WTC11 (cell line): ENCODE data around the gene OR11G2. TPM values are rescaled to one million over a fixed set of nuclear protein-coding genes. Genes with fewer than 3 reads are reported as not detected.
A peak's percentile ranks its signal among the peaks of the same experiment; 100 is the strongest.
"Not testable (repeated sequence)": the region's sequence is repeated elsewhere in the genome, so short reads cannot be mapped to it uniquely, and the experiment has no call there.

ENCODE experiments used
- ATAC-seq: fragments of 200-7000 bp; cut with Tn5 transposase; 2 replicates; pipeline ENCODE4 v1.10.0; 2021; ENCODE audit warnings: mild to moderate bottlenecking, moderate library complexity
- CTCF ChIA-PET: fragments of 300-600 bp; sonication (Branson Sonifier 250); formaldehyde crosslinking; loops from one replicate; lab custom pipeline; 2021; ENCODE audit warnings: antibody characterized with exemption; lab: Charles Lee
- POLR2A ChIA-PET: fragments of 350-600 bp; sonication (Branson Sonifier 250); formaldehyde crosslinking; loops from one replicate; lab custom pipeline; 2021; ENCODE audit warnings: antibody characterized with exemption; lab: Charles Lee
- DNase-seq: peaks from one replicate; pipeline ENCODE4 v3.0.0; 2021; ENCODE audit warnings: low spot score
- H3K27ac Mint-ChIP-seq: 2 replicates; pipeline ENCODE4 v1.8.0; 2021; ENCODE audit warnings: mixed read lengths
- H3K27me3 Mint-ChIP-seq: 2 replicates; pipeline ENCODE4 v1.8.0; 2021; ENCODE audit warnings: low read depth, mild to moderate bottlenecking, moderate library complexity, mixed read lengths
- H3K36me3 Mint-ChIP-seq: 2 replicates; pipeline ENCODE4 v1.8.0; 2021; ENCODE audit warnings: mixed read lengths
- H3K4me1 Mint-ChIP-seq: 2 replicates; pipeline ENCODE4 v1.8.0; 2022; ENCODE audit warnings: mixed read lengths
- H3K4me3 Mint-ChIP-seq: 2 replicates; pipeline ENCODE4 v1.8.0; 2021; ENCODE audit warnings: mild to moderate bottlenecking, moderate library complexity, mixed read lengths
- H3K9me3 Mint-ChIP-seq: 2 replicates; pipeline ENCODE4 v1.8.0; 2021; ENCODE audit warnings: mixed read lengths
- ATF6 ChIP-seq: sonication (generic); formaldehyde crosslinking; IDR thresholded peaks from 2 replicates; pipeline ENCODE4 v1.8.1; 2023; ENCODE audit warnings: mild to moderate bottlenecking, missing genetic modification reagents
- CREM ChIP-seq: sonication (generic); formaldehyde crosslinking; IDR thresholded peaks from 2 replicates; pipeline ENCODE4 v1.8.1; 2022; ENCODE audit warnings: mild to moderate bottlenecking, missing genetic modification reagents, moderate library complexity
- ELF4 ChIP-seq: sonication (generic); formaldehyde crosslinking; IDR thresholded peaks from 2 replicates; pipeline ENCODE4 v1.8.1; 2022; ENCODE audit warnings: low read depth, mild to moderate bottlenecking, moderate library complexity, missing genetic modification reagents
- ESRRA ChIP-seq: sonication (generic); formaldehyde crosslinking; IDR thresholded peaks from 2 replicates; pipeline ENCODE4 v1.8.1; 2022; ENCODE audit warnings: mild to moderate bottlenecking, missing genetic modification reagents, borderline replicate concordance
- HMGXB4 ChIP-seq: sonication (generic); formaldehyde crosslinking; IDR thresholded peaks from 2 replicates; pipeline ENCODE4 v1.8.1; 2023; ENCODE audit warnings: mild to moderate bottlenecking, moderate library complexity, missing genetic modification reagents
- IRF2 ChIP-seq: sonication (generic); formaldehyde crosslinking; IDR thresholded peaks from 2 replicates; pipeline ENCODE4 v1.8.0; 2022; ENCODE audit warnings: low read depth, missing genetic modification reagents, borderline replicate concordance
- MYBL2 ChIP-seq: sonication (generic); formaldehyde crosslinking; IDR thresholded peaks from 2 replicates; pipeline ENCODE4 v1.8.1; 2023; ENCODE audit warnings: mild to moderate bottlenecking, moderate library complexity, missing genetic modification reagents
- PRDM15 ChIP-seq: sonication (generic); formaldehyde crosslinking; IDR thresholded peaks from 2 replicates; pipeline ENCODE4 v1.8.0; 2022; ENCODE audit warnings: missing genetic modification reagents
- RORB ChIP-seq: fragments of 250-450 bp; sonication (Bioruptor Pico); IDR thresholded peaks from 2 replicates; pipeline ENCODE4 v1.9.0; 2021; ENCODE audit warnings: mild to moderate bottlenecking
- SOX15 ChIP-seq: fragments of 250-450 bp; sonication (Bioruptor Pico); IDR thresholded peaks from 2 replicates; pipeline ENCODE4 v1.9.0; 2021; ENCODE audit warnings: mild to moderate bottlenecking
- TEAD1 ChIP-seq: sonication (generic); formaldehyde crosslinking; IDR thresholded peaks from 2 replicates; pipeline ENCODE4 v1.8.0; 2022; ENCODE audit warnings: mild to moderate bottlenecking, missing genetic modification reagents
- USF1 ChIP-seq: sonication (generic); formaldehyde crosslinking; IDR thresholded peaks from 2 replicates; pipeline ENCODE4 v1.8.0; 2022; ENCODE audit warnings: mild to moderate bottlenecking, missing genetic modification reagents
- ZBTB43 ChIP-seq: sonication (generic); formaldehyde crosslinking; IDR thresholded peaks from 2 replicates; pipeline ENCODE4 v1.8.1; 2023; ENCODE audit warnings: mild to moderate bottlenecking, missing genetic modification reagents
- ZMAT4 ChIP-seq: fragments of 250-450 bp; sonication (Bioruptor Pico); IDR thresholded peaks from 2 replicates; pipeline ENCODE4 v1.9.0; 2021; ENCODE audit warnings: mild to moderate bottlenecking
- ZNF281 ChIP-seq: sonication (generic); formaldehyde crosslinking; IDR thresholded peaks from 2 replicates; pipeline ENCODE4 v1.8.0; 2023; ENCODE audit warnings: mild to moderate bottlenecking, missing genetic modification reagents
- ZNF671 ChIP-seq: fragments of 250-450 bp; sonication (Bioruptor Pico); IDR thresholded peaks from 2 replicates; pipeline ENCODE4 v1.8.0; 2021; ENCODE audit warnings: mild to moderate bottlenecking
- total RNA-seq: library from RNA; stranded (reverse); gene quantifications from 3 replicates; pipeline ENCODE4 v1.2.3, GENCODE V29; 2021

Gene OR11G2
- total RNA-seq, 1 experiment from 2014 or later = not detected

GRCh38 chr14:20228681-20229080 is 38.0 kb downstream of the OR11G2 start, which contains the start of gene OR11H7:
Gene OR11H7, plus strand, starts transcription at chr14:20228981.
- no peak within 1 kb of the TSS for H3K4me3 Mint-ChIP-seq
- ChIA-PET POLR2A (no interaction called here), CTCF (no interaction called here)
- DNase-seq (no peak), ATAC-seq (no peak)
- TF ChIP-seq ZBTB43 (CRISPR knock-in tag) (no peak), MYBL2 (CRISPR knock-in tag) (no peak), ESRRA (CRISPR knock-in tag) (no peak), RORB (CRISPR knock-in tag) (no peak), ZMAT4 (CRISPR knock-in tag) (no peak)
- peaks cover 47% of the 10 kb centered on the region for H3K36me3 Mint-ChIP-seq
- peaks cover 78% of the 10 kb centered on the region for H3K9me3 Mint-ChIP-seq
- H3K4me1 Mint-ChIP-seq = no peaks in the 10 kb centered on the region
- H3K27me3 Mint-ChIP-seq = peaks cover 14% of the 10 kb centered on the region
- no peak within 1 kb of the TSS for H3K27ac Mint-ChIP-seq

GRCh38 chr14:20235415-20235814 is 44.7 kb downstream of the OR11G2 start:
- DNase-seq, H3K4me3 Mint-ChIP-seq, POLR2A ChIA-PET, H3K4me1 Mint-ChIP-seq, CTCF ChIA-PET, H3K27ac Mint-ChIP-seq, ATAC-seq, H3K27me3 Mint-ChIP-seq: not testable (repeated sequence)
- Mint-ChIP-seq H3K9me3 (peaks cover 41% of the 10 kb centered on the region), H3K36me3 (peaks cover 18% of the 10 kb centered on the region)

- Mint-ChIP-seq H3K9me3 (peaks cover 62% of the 10 kb centered on the region), H3K36me3 (peaks cover 18% of the 10 kb centered on the region), H3K27me3 (no peaks in the 10 kb centered on the region; the same call in 1 of the 2 replicates), H3K4me1 (no peaks in the 10 kb centered on the region), H3K4me3 (no peak overlapping the region), H3K27ac (no peak overlapping the region)
- POLR2A ChIA-PET = no interaction called here
- CTCF ChIA-PET = interaction anchor here (0.6 to 0.7 kb wide), 2 partner anchors 40 to 45 kb away, joined by 5 to 6 read pairs; no protein-coding TSS in a partner anchor
- DNase-seq (no peak), ATAC-seq (peak; percentile 83)
- TF ChIP-seq USF1 (CRISPR knock-in tag) (no peak), PRDM15 (no peak), HMGXB4 (CRISPR knock-in tag) (no peak), SOX15 (CRISPR knock-in tag) (no peak), IRF2 (CRISPR knock-in tag) (no peak), ELF4 (CRISPR knock-in tag) (no peak), ZNF281 (CRISPR knock-in tag) (no peak), ZNF671 (CRISPR knock-in tag) (no peak), MYBL2 (CRISPR knock-in tag) (no peak), ATF6 (no peak), CREM (CRISPR knock-in tag) (no peak), TEAD1 (CRISPR knock-in tag) (no peak)
These were observed 57.0 kb downstream of the OR11G2 start for GRCh38 chr14:20247646-20248246.
